ENCODE results near the gene NEK7. TPM values are rescaled to one million over a fixed set of nuclear protein-coding genes. Genes with fewer than 3 reads are reported as not detected.
"Not testable (repeated sequence)": the region's sequence is repeated elsewhere in the genome, so short reads cannot be mapped to it uniquely, and the experiment has no call there.

Gene NEK7
- total RNA-seq, 2 experiments from 2014 or later, result 73.5 to 79.6 TPM

- Mint-ChIP-seq H3K36me3 (ENCODE audit: low read depth) (peaks cover 11% of the 10 kb centered on the region), H3K4me1 (peaks cover 75% of the 10 kb centered on the region), H3K27ac (no peak overlapping the region), H3K27me3 (no peaks in the 10 kb centered on the region), H3K4me3 (no peak overlapping the region), H3K9me3 (peaks cover 5% of the 10 kb centered on the region)
- CTCF ChIA-PET, result no interaction called here
- POLR2A ChIA-PET, result interaction anchor here (1.4 to 2.4 kb wide), 3 partner anchors 13 to 25 kb away, joined by 4 to 8 read pairs (median 8); no protein-coding TSS in a partner anchor
- DNase-seq, result no peak
These were observed 26.8 kb downstream of the NEK7 start for GRCh38 chr1:198183605-198184004.

- Mint-ChIP-seq H3K27me3 (no peaks in the 10 kb centered on the region), H3K9me3 (peaks cover 5% of the 10 kb centered on the region), H3K36me3 (ENCODE audit: low read depth) (peaks cover 11% of the 10 kb centered on the region), H3K27ac (no peak overlapping the region), H3K4me3 (no peak overlapping the region), H3K4me1 (peaks cover 76% of the 10 kb centered on the region)
- DNase-seq, result no peak
- POLR2A ChIA-PET, result interaction anchor here (0.9 to 2.4 kb wide), 4 partner anchors 12 to 26 kb away, joined by 3 to 8 read pairs (median 6); no protein-coding TSS in a partner anchor
- CTCF ChIA-PET, result no interaction called here
These were observed 27.7 kb downstream of the NEK7 start for GRCh38 chr1:198184516-198184915.

GRCh38 chr1:198185146-198185545, 28.3 kb downstream of the NEK7 start:
- peaks cover 5% of the 10 kb centered on the region for H3K9me3 Mint-ChIP-seq
- ChIA-PET CTCF (interaction anchor here (1.2 to 1.4 kb wide), 3 partner anchors 13 to 80 kb away, joined by 4 to 5 read pairs (median 4); no protein-coding TSS in a partner anchor), POLR2A (interaction anchor here (0.9 to 2.4 kb wide), 3 partner anchors 10 to 26 kb away, joined by 3 to 8 read pairs (median 4); no protein-coding TSS in a partner anchor)
- DNase-seq, result no peak
- no peak overlapping the region for H3K4me3 Mint-ChIP-seq
- no peaks in the 10 kb centered on the region for H3K27me3 Mint-ChIP-seq
- peaks cover 75% of the 10 kb centered on the region for H3K4me1 Mint-ChIP-seq
- H3K27ac Mint-ChIP-seq, result no peak overlapping the region
- peaks cover 11% of the 10 kb centered on the region for H3K36me3 Mint-ChIP-seq (ENCODE audit: low read depth)

GRCh38 chr1:198185759-198186158, 29.0 kb downstream of the NEK7 start:
- H3K9me3 Mint-ChIP-seq, result peaks cover 5% of the 10 kb centered on the region
- H3K4me1 Mint-ChIP-seq, result peaks cover 75% of the 10 kb centered on the region
- peak overlapping the region; percentile 31 for H3K27ac Mint-ChIP-seq
- peak overlapping the region; percentile 9 for H3K4me3 Mint-ChIP-seq
- POLR2A ChIA-PET, result interaction anchor here (0.7 to 3.1 kb wide), 7 partner anchors 8 to 425 kb away, joined by 3 to 11 read pairs (median 4); no protein-coding TSS in a partner anchor
- peaks cover 9% of the 10 kb centered on the region for H3K36me3 Mint-ChIP-seq (ENCODE audit: low read depth)
- no peak for DNase-seq
- CTCF ChIA-PET, result interaction anchor here (1.2 to 1.4 kb wide), 4 partner anchors 14 to 79 kb away, joined by 4 to 5 read pairs (median 4); no protein-coding TSS in a partner anchor
- H3K27me3 Mint-ChIP-seq, result no peaks in the 10 kb centered on the region

GRCh38 chr1:198186916-198187580, 30.2 kb downstream of the NEK7 start:
- CTCF ChIA-PET, result interaction anchor here (1.3 to 1.6 kb wide), 3 partner anchors 12 to 30 kb away, joined by 3 to 4 read pairs (median 4); partner anchors contain the start of gene NEK7
- Mint-ChIP-seq H3K9me3 (peaks cover 5% of the 10 kb centered on the region), H3K27me3 (no peaks in the 10 kb centered on the region), H3K4me1 (peaks cover 75% of the 10 kb centered on the region), H3K36me3 (ENCODE audit: low read depth) (peaks cover 11% of the 10 kb centered on the region), H3K27ac (peak overlapping the region; percentile 78), H3K4me3 (no peak overlapping the region)
- POLR2A ChIA-PET, result interaction anchor here (1.0 to 3.1 kb wide), 10 partner anchors 9 to 495 kb away, joined by 3 to 22 read pairs (median 4); partner anchors contain the start of gene NEK7
- no peak for DNase-seq

- CTCF ChIA-PET, result interaction anchor here (0.9 to 1.6 kb wide), 3 partner anchors 13 to 31 kb away, joined by 3 to 4 read pairs (median 4); partner anchors contain the start of gene NEK7
- peaks cover 17% of the 10 kb centered on the region for H3K36me3 Mint-ChIP-seq (ENCODE audit: low read depth)
- POLR2A ChIA-PET, result interaction anchor here (0.6 to 3.1 kb wide), 9 partner anchors 12 to 494 kb away, joined by 3 to 22 read pairs (median 5); partner anchors contain the start of gene NEK7
- peak overlapping the region; percentile 78 for H3K27ac Mint-ChIP-seq
- peak overlapping the region; percentile 46 for H3K4me3 Mint-ChIP-seq
- peak; percentile 36 for DNase-seq
- peaks cover 78% of the 10 kb centered on the region for H3K4me1 Mint-ChIP-seq
- H3K9me3 Mint-ChIP-seq, result peaks cover under 1% of the 10 kb centered on the region
- H3K27me3 Mint-ChIP-seq, result no peaks in the 10 kb centered on the region
These were observed 31.3 kb downstream of the NEK7 start for GRCh38 chr1:198187973-198188588.

GRCh38 chr1:198191117-198191516, 34.3 kb downstream of the NEK7 start:
- no peak for DNase-seq
- H3K4me1 Mint-ChIP-seq, result peaks cover 64% of the 10 kb centered on the region
- H3K9me3 Mint-ChIP-seq, result no peaks in the 10 kb centered on the region
- no peak overlapping the region for H3K4me3 Mint-ChIP-seq
- POLR2A ChIA-PET, result no interaction called here
- CTCF ChIA-PET, result no interaction called here
- peaks cover 22% of the 10 kb centered on the region for H3K36me3 Mint-ChIP-seq (ENCODE audit: low read depth)
- no peak overlapping the region for H3K27ac Mint-ChIP-seq
- no peaks in the 10 kb centered on the region for H3K27me3 Mint-ChIP-seq

GRCh38 chr1:198193871-198194270, 37.1 kb downstream of the NEK7 start:
- POLR2A ChIA-PET, result interaction anchor here (0.8 kb wide), 1 partner anchor 26 kb away, joined by 3 read pairs; no protein-coding TSS in a partner anchor
- not testable (repeated sequence) for H3K4me3 Mint-ChIP-seq, H3K27ac Mint-ChIP-seq

GRCh38 chr1:198196630-198197029, 39.8 kb downstream of the NEK7 start:
- DNase-seq, result no peak
- Mint-ChIP-seq H3K27ac (no peak overlapping the region), H3K4me3 (no peak overlapping the region), H3K4me1 (peaks cover 34% of the 10 kb centered on the region), H3K36me3 (ENCODE audit: low read depth) (peaks cover 21% of the 10 kb centered on the region), H3K9me3 (no peaks in the 10 kb centered on the region), H3K27me3 (no peaks in the 10 kb centered on the region)
- CTCF ChIA-PET, result no interaction called here
- POLR2A ChIA-PET, result interaction anchor here (0.9 to 1.1 kb wide), 3 partner anchors 10 to 31 kb away, joined by 3 to 4 read pairs (median 3); no protein-coding TSS in a partner anchor

More at GRCh38 chr1:198193871-198194270, 37.1 kb downstream of the NEK7 start:
- CTCF ChIA-PET, result interaction anchor here (0.7 kb wide), 1 partner anchor 81 kb away, joined by 3 read pairs; no protein-coding TSS in a partner anchor
- not testable (repeated sequence) for H3K9me3 Mint-ChIP-seq, H3K27me3 Mint-ChIP-seq, DNase-seq
- Mint-ChIP-seq H3K36me3 (ENCODE audit: low read depth) (peaks cover 22% of the 10 kb centered on the region), H3K4me1 (peaks cover 43% of the 10 kb centered on the region)

- CTCF ChIA-PET, result no interaction called here
- peaks cover 37% of the 10 kb centered on the region for H3K4me1 Mint-ChIP-seq
These were observed 40.5 kb downstream of the NEK7 start for GRCh38 chr1:198197285-198197684.

GRCh38 chr1:198199105-198199504, 42.3 kb downstream of the NEK7 start:
- ChIA-PET CTCF (interaction anchor here (1.4 kb wide), 1 partner anchor 14 kb away, joined by 3 read pairs; no protein-coding TSS in a partner anchor), POLR2A (interaction anchor here (1.2 kb wide), 1 partner anchor 11 kb away, joined by 5 read pairs; no protein-coding TSS in a partner anchor)
- Mint-ChIP-seq H3K27ac (no peak overlapping the region), H3K36me3 (ENCODE audit: low read depth) (peaks cover 21% of the 10 kb centered on the region), H3K27me3 (no peaks in the 10 kb centered on the region), H3K4me3 (no peak overlapping the region), H3K4me1 (peaks cover 38% of the 10 kb centered on the region), H3K9me3 (peaks cover 3% of the 10 kb centered on the region)
- no peak for DNase-seq

More at GRCh38 chr1:198197285-198197684, 40.5 kb downstream of the NEK7 start:
- POLR2A ChIA-PET, result no interaction called here
- DNase-seq, result no peak
- peaks cover 20% of the 10 kb centered on the region for H3K36me3 Mint-ChIP-seq (ENCODE audit: low read depth)
- H3K27ac Mint-ChIP-seq, result no peak overlapping the region
- H3K27me3 Mint-ChIP-seq, result no peaks in the 10 kb centered on the region
- no peak overlapping the region for H3K4me3 Mint-ChIP-seq
- peaks cover under 1% of the 10 kb centered on the region for H3K9me3 Mint-ChIP-seq

GRCh38 chr1:198201956-198202784, 45.4 kb downstream of the NEK7 start:
- peak; percentile 36 for DNase-seq
- ChIA-PET POLR2A (no interaction called here), CTCF (no interaction called here)
- H3K27ac Mint-ChIP-seq, result peak overlapping the region; percentile 31
- H3K9me3 Mint-ChIP-seq, result peaks cover 3% of the 10 kb centered on the region
- H3K4me1 Mint-ChIP-seq, result peaks cover 40% of the 10 kb centered on the region
- H3K27me3 Mint-ChIP-seq, result no peaks in the 10 kb centered on the region
- H3K36me3 Mint-ChIP-seq (ENCODE audit: low read depth), result peaks cover 14% of the 10 kb centered on the region
- H3K4me3 Mint-ChIP-seq, result no peak overlapping the region
